ENCODE measurements around the gene CD164L2.
A peak's percentile ranks its signal among the peaks of the same experiment; 100 is the strongest.
"Not testable (repeated sequence)": the region's sequence is repeated elsewhere in the genome, so short reads cannot be mapped to it uniquely, and the experiment has no call there.

The CD164L2 gene

GRCh38 chr1:27383039-27383605 is at the start of gene CD164L2:
Gene CD164L2, minus strand, starts transcription at chr1:27383333. Its CDS starts 94 bp downstream, at chr1:27383239.
- no peak for DNase-seq (ENCODE audit: low read depth)

- DNase-seq (ENCODE audit: low read depth), result not testable (repeated sequence)
Observed at GRCh38 chr1:27432725-27433124, 49.6 kb upstream of the CD164L2 start.

- DNase-seq (ENCODE audit: low read depth), result no peak
Observed at GRCh38 chr1:27431601-27431940, 48.4 kb upstream of the CD164L2 start.

GRCh38 chr1:27430903-27431600 is 47.9 kb upstream of the CD164L2 start:
- no peak for DNase-seq (ENCODE audit: low read depth)

GRCh38 chr1:27429029-27429425 is 45.9 kb upstream of the CD164L2 start:
- no peak for DNase-seq (ENCODE audit: low read depth)

- no peak for DNase-seq (ENCODE audit: low read depth)
Observed at GRCh38 chr1:27428316-27429028, 45.3 kb upstream of the CD164L2 start.

GRCh38 chr1:27427816-27428315 is 44.7 kb upstream of the CD164L2 start:
- no peak for DNase-seq (ENCODE audit: low read depth)

GRCh38 chr1:27427329-27427728 is 44.2 kb upstream of the CD164L2 start:
- no peak for DNase-seq (ENCODE audit: low read depth)

GRCh38 chr1:27423709-27424108 is 40.6 kb upstream of the CD164L2 start:
- no peak for DNase-seq (ENCODE audit: low read depth)

- peak; percentile 58 for DNase-seq (ENCODE audit: low read depth)
Observed at GRCh38 chr1:27418326-27419185, 35.4 kb upstream of the CD164L2 start.

- no peak for DNase-seq (ENCODE audit: low read depth)
Observed at GRCh38 chr1:27417713-27418112, 34.6 kb upstream of the CD164L2 start.

GRCh38 chr1:27416387-27417111 is 33.4 kb upstream of the CD164L2 start:
- no peak for DNase-seq (ENCODE audit: low read depth)

GRCh38 chr1:27414091-27414490 is 31.0 kb upstream of the CD164L2 start:
- no peak for DNase-seq (ENCODE audit: low read depth)

GRCh38 chr1:27413004-27413403 is 29.9 kb upstream of the CD164L2 start:
- DNase-seq (ENCODE audit: low read depth), result no peak

- DNase-seq (ENCODE audit: low read depth), result no peak
Observed at GRCh38 chr1:27412502-27412901, 29.4 kb upstream of the CD164L2 start.

GRCh38 chr1:27410709-27411108 is 27.6 kb upstream of the CD164L2 start:
- DNase-seq (ENCODE audit: low read depth), result no peak

GRCh38 chr1:27409669-27410068 is 26.5 kb upstream of the CD164L2 start:
- no peak for DNase-seq (ENCODE audit: low read depth)

GRCh38 chr1:27408151-27408550 is 25.0 kb upstream of the CD164L2 start:
- no peak for DNase-seq (ENCODE audit: low read depth)

GRCh38 chr1:27406791-27407190 is 23.7 kb upstream of the CD164L2 start:
- not testable (repeated sequence) for DNase-seq (ENCODE audit: low read depth)

- DNase-seq (ENCODE audit: low read depth), result no peak
Observed at GRCh38 chr1:27406362-27406680, 23.2 kb upstream of the CD164L2 start.

GRCh38 chr1:27405598-27406361 is 22.6 kb upstream of the CD164L2 start:
- not testable (repeated sequence) for DNase-seq (ENCODE audit: low read depth)

Data from HS-5 (cell line).